ENCODE results near the gene ENOX1. TPM values are rescaled to one million over a fixed set of nuclear protein-coding genes. Genes with fewer than 3 reads are reported as not detected.
"Not testable (repeated sequence)": the region's sequence is repeated elsewhere in the genome, so short reads cannot be mapped to it uniquely, and the experiment has no call there.

The ENOX1 gene
- total and polyA plus RNA-seq, 3 donors from 2014 or later, result 11.0 to 14.2 (median 11.5) TPM

DNA sequence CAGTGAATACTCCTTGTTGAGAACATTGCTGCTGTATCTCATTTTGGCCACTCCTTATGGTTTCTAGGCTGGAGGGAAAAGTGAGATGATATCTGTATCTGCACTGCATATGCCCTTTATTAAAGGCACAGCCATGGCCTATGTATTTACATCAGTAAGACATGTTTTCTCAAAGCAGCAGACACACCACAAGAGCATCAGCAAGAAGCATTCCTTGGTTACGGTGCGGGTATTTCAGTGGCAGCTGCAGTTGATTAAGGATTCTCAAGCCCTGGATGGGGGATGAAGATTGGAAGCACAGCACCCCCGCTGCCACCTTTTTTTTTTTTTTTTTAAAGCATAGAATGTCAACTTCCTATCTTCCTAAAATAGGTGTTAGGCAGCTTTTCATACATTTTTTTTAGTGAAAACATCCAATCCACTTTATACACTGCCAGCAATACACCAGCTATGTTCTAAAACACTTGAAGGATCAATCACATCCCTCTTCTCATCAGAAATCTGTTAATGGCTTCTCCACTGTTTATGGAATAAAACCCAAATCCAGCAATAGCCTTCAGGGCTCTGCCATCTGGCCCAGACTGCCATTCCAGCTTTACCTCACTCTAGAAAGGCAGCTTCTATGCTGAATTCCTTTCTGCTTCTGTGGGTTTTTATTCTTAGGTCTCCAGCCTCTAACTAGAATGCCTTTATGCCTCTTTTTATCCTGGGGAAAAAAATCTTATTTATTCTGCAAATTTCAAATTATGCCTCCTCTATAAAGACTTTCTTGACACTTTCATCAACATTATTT lies 432.4 kb downstream of the ENOX1 start:
- Histone ChIP-seq H3K4me3 (no peak overlapping the region), H3K9me3 (no peaks in the 10 kb centered on the region), H3K27me3 (no peaks in the 10 kb centered on the region), H3K27ac (no peak overlapping the region), H3K4me1 (no peaks in the 10 kb centered on the region), H3K36me3 (ENCODE audit: low read depth, missing control alignments) (no peaks in the 10 kb centered on the region)
- 95 to 96% methylated on average over 3 of the region's 3 CpGs for WGBS, 2 donors
- no peak for DNase-seq
- no peak for TF ChIP-seq CTCF (IDR thresholded peaks at IDR 0.05)
- no peak for TF ChIP-seq POLR2A (IDR thresholded peaks at IDR 0.05)
- intact Hi-C loops (cut with DNase I; ENCODE audit: low total_unique reads), result no loop called here

DNA sequence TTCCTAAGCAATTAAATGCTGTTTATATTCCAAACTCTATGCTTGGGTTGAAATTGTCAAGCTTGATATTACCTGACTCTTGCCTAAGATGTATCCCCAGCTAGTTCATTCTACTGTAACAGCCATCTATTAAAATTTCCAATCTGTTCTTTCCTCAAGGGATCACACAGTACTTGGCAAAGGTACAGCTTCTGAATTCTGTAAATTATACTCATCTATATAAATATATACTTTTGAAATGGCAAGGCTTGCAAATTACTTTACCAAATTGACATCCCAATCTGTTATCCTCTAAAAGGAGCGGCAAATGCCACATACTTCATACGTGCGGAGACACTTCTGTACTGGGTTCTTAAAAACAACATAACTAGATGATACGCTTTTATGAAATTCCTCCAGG lies 433.1 kb downstream of the ENOX1 start:
- no peak for TF ChIP-seq CTCF (IDR thresholded peaks at IDR 0.05)
- TF ChIP-seq POLR2A (IDR thresholded peaks at IDR 0.05), result no peak
- WGBS, 2 donors, result 93 to 96% methylated on average over 4 of the region's 4 CpGs
- Histone ChIP-seq H3K4me3 (no peak overlapping the region), H3K4me1 (no peaks in the 10 kb centered on the region), H3K27me3 (no peaks in the 10 kb centered on the region), H3K27ac (no peak overlapping the region), H3K36me3 (ENCODE audit: low read depth, missing control alignments) (no peaks in the 10 kb centered on the region), H3K9me3 (no peaks in the 10 kb centered on the region)
- intact Hi-C loops (cut with DNase I; ENCODE audit: low total_unique reads), result no loop called here
- no peak for DNase-seq

DNA sequence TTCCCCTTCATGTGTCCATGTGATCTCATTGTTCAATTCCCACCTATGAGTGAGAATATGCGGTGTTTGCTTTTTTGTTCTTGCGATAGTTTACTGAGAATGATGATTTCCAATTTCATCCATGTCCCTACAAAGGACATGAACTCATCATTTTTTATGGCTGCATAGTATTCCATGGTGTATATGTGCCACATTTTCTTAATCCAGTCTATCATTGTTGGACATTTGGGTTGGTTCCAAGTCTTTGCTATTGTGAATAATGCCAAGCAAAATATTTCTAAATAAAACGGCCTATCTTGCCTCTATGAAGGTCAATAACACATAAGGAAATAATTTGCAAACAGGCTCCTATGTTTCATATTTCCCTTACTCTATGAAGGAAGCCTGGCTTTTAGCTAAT lies 435.2 kb downstream of the ENOX1 start:
- H3K27me3 ChIP-seq; H3K4me3 ChIP-seq; H3K4me1 ChIP-seq; intact Hi-C loops (cut with DNase I; ENCODE audit: low total_unique reads); H3K36me3 ChIP-seq (ENCODE audit: low read depth, missing control alignments); H3K27ac ChIP-seq; DNase-seq; H3K9me3 ChIP-seq: not testable (repeated sequence)
- 67 to 84% methylated on average over 1 to 3 of the region's 3 CpGs for WGBS, 2 donors

DNA sequence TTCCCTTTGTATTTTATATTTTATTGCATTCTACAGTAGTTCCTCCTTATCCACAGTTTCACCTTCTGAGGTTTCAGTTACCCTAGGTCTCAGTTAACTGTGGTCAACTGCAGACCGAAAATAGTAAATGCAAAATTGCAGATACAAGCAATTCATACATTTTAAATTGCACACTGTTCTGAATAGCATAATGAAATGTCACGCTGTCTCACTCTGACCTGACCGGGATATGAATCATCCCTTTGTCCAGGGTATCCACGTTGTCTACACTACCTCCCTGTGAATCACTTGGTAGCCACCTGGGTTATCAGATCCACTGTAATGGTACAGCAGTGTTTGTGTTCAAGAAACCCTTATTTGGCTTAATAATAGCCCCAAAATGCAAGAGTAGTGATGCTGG lies 438.4 kb downstream of the ENOX1 start:
- no peak for DNase-seq
- H3K4me3 ChIP-seq, result no peak overlapping the region

GRCh38 chr13:43347877-43348276 lies 438.9 kb downstream of the ENOX1 start:
- H3K27ac ChIP-seq, result no peak overlapping the region
- no peak for DNase-seq
- H3K27me3 ChIP-seq, result no peaks in the 10 kb centered on the region
- H3K9me3 ChIP-seq, result no peaks in the 10 kb centered on the region
- WGBS, 2 donors, result 87 to 88% methylated on average over 10 of the region's 10 CpGs
- H3K4me3 ChIP-seq, result no peak overlapping the region
- H3K4me1 ChIP-seq, result no peaks in the 10 kb centered on the region
- no peak for TF ChIP-seq CTCF (IDR thresholded peaks at IDR 0.05)
- TF ChIP-seq POLR2A (IDR thresholded peaks at IDR 0.05), result no peak
- intact Hi-C loops (cut with DNase I; ENCODE audit: low total_unique reads), result no loop called here
- H3K36me3 ChIP-seq (ENCODE audit: low read depth, missing control alignments), result no peaks in the 10 kb centered on the region

More for the DNA sequence above, 438.4 kb downstream of the ENOX1 start:
- 82 to 83% methylated on average over 4 of the region's 4 CpGs for WGBS, 2 donors
- TF ChIP-seq POLR2A (IDR thresholded peaks at IDR 0.05), result no peak
- no peak for TF ChIP-seq CTCF (IDR thresholded peaks at IDR 0.05)
- Histone ChIP-seq H3K27ac (no peak overlapping the region), H3K36me3 (ENCODE audit: low read depth, missing control alignments) (no peaks in the 10 kb centered on the region), H3K27me3 (no peaks in the 10 kb centered on the region), H3K4me1 (no peaks in the 10 kb centered on the region), H3K9me3 (no peaks in the 10 kb centered on the region)
- intact Hi-C loops (cut with DNase I; ENCODE audit: low total_unique reads), result no loop called here

All from testis (tissue), 3 donors.